ENCODE results near the gene FSTL4. TPM values are rescaled to one million over a fixed set of nuclear protein-coding genes. Genes with fewer than 3 reads are reported as not detected.

FSTL4 gene
- polyA plus RNA-seq, 1 donor from 2014 or later: 0.57 TPM

- TF ChIP-seq REST (IDR thresholded peaks at IDR 0.05; ENCODE audit: borderline replicate concordance): no peak
- TF ChIP-seq POLR2AphosphoS5 (IDR thresholded peaks at IDR 0.05): no peak
- TF ChIP-seq RAD21 (conservative IDR thresholded peaks at IDR 0.05): no peak
- TF ChIP-seq EP300 (conservative IDR thresholded peaks at IDR 0.05; ENCODE audit: poor library complexity, severe bottlenecking): no peak
- no peak for TF ChIP-seq EZH2 (IDR thresholded peaks at IDR 0.05; ENCODE audit: borderline replicate concordance, insufficient read depth, low read length, poor library complexity, severe bottlenecking)
- no peak for TF ChIP-seq SMC3 (conservative IDR thresholded peaks at IDR 0.05; ENCODE audit: poor library complexity)
- TF ChIP-seq TAF1 (IDR thresholded peaks at IDR 0.05; ENCODE audit: low read depth): no peak
- no peak for TF ChIP-seq CTCF (IDR thresholded peaks at IDR 0.05; ENCODE audit: poor library complexity, severe bottlenecking)
- TF ChIP-seq MXI1 (conservative IDR thresholded peaks at IDR 0.05; ENCODE audit: poor library complexity, severe bottlenecking): no peak
- no peaks in the 10 kb centered on the region for H4K20me1 ChIP-seq (ENCODE audit: insufficient read depth)
- no peaks in the 10 kb centered on the region for H3K9me3 ChIP-seq (ENCODE audit: low read length)
- H3F3A ChIP-seq (ENCODE audit: insufficient read depth, low read length, poor library complexity, severe bottlenecking): no peaks in the 10 kb centered on the region
- no peak overlapping the region for H3K4me2 ChIP-seq (ENCODE audit: low read length)
- H3K79me2 ChIP-seq (replicated peaks; ENCODE audit: insufficient read depth, low read length): no peaks in the 10 kb centered on the region
- no peaks in the 10 kb centered on the region for H3K9me2 ChIP-seq (ENCODE audit: insufficient read depth, low read length)
- H3K9ac ChIP-seq (ENCODE audit: low read length): no peak overlapping the region
- no peak overlapping the region for H3K4me3 ChIP-seq (ENCODE audit: low read length)
- H3K36me3 ChIP-seq (ENCODE audit: insufficient read depth, low read length): no peaks in the 10 kb centered on the region
- no peak overlapping the region for H3K27ac ChIP-seq (ENCODE audit: low read length)
- no peak overlapping the region for H2AFZ ChIP-seq (ENCODE audit: low read depth, low read length)
- H3K27me3 ChIP-seq (ENCODE audit: insufficient read depth, low read depth, low read length): no peaks in the 10 kb centered on the region
Measured at GRCh38 chr5:133525126-133525525, 87.2 kb downstream of the FSTL4 start.

GRCh38 chr5:133524666-133525065 lies 87.7 kb downstream of the FSTL4 start:
- Histone ChIP-seq H3K27ac (ENCODE audit: low read length) (no peak overlapping the region), H3K9me2 (ENCODE audit: insufficient read depth, low read length) (no peaks in the 10 kb centered on the region), H2AFZ (ENCODE audit: low read depth, low read length) (no peak overlapping the region), H3K4me3 (ENCODE audit: low read length) (no peak overlapping the region), H3K79me2 (replicated peaks; ENCODE audit: insufficient read depth, low read length) (no peaks in the 10 kb centered on the region), H3K4me2 (ENCODE audit: low read length) (no peak overlapping the region), H4K20me1 (ENCODE audit: insufficient read depth) (no peaks in the 10 kb centered on the region), H3K9ac (ENCODE audit: low read length) (no peak overlapping the region), H3F3A (ENCODE audit: insufficient read depth, low read length, poor library complexity, severe bottlenecking) (no peaks in the 10 kb centered on the region), H3K9me3 (ENCODE audit: low read length) (no peaks in the 10 kb centered on the region), H3K36me3 (ENCODE audit: insufficient read depth, low read length) (no peaks in the 10 kb centered on the region), H3K27me3 (ENCODE audit: insufficient read depth, low read depth, low read length) (no peaks in the 10 kb centered on the region)
- TF ChIP-seq EP300 (conservative IDR thresholded peaks at IDR 0.05; ENCODE audit: poor library complexity, severe bottlenecking) (no peak), REST (IDR thresholded peaks at IDR 0.05; ENCODE audit: borderline replicate concordance) (no peak), CTCF (IDR thresholded peaks at IDR 0.05; ENCODE audit: poor library complexity, severe bottlenecking) (no peak), POLR2AphosphoS5 (IDR thresholded peaks at IDR 0.05) (no peak), EZH2 (IDR thresholded peaks at IDR 0.05; ENCODE audit: borderline replicate concordance, insufficient read depth, low read length, poor library complexity, severe bottlenecking) (no peak), RAD21 (conservative IDR thresholded peaks at IDR 0.05) (no peak), TAF1 (IDR thresholded peaks at IDR 0.05; ENCODE audit: low read depth) (no peak)

Measured in neural cell (in vitro differentiated cells).